ENCODE results near the gene DNAJC9.

The DNAJC9 gene

GRCh38 chr10:73207883-73208282 is 39.2 kb downstream of the DNAJC9 start:
- H3K9ac ChIP-seq (ENCODE audit: low read length): no peak overlapping the region
- no peaks in the 10 kb centered on the region for H3K4me1 ChIP-seq (ENCODE audit: low read length)
- no peak overlapping the region for H3K4me2 ChIP-seq (ENCODE audit: low read depth, low read length)
- no peaks in the 10 kb centered on the region for H3K9me2 ChIP-seq (replicated peaks; ENCODE audit: insufficient read depth, low read length)
- no peak overlapping the region for H3K27ac ChIP-seq (ENCODE audit: low read length)
- no peaks in the 10 kb centered on the region for H3K36me3 ChIP-seq (replicated peaks; ENCODE audit: insufficient read depth, low read length)
- no peaks in the 10 kb centered on the region for H3K79me2 ChIP-seq (ENCODE audit: low read length)
- no peak for DNase-seq
- H3F3A ChIP-seq (ENCODE audit: insufficient read depth, low read length): no peaks in the 10 kb centered on the region
- H2AFZ ChIP-seq (ENCODE audit: low read length): no peak overlapping the region
- H3K9me3 ChIP-seq (replicated peaks; ENCODE audit: insufficient read depth, low read length): no peaks in the 10 kb centered on the region
- H3K27me3 ChIP-seq (replicated peaks; ENCODE audit: insufficient read depth, low read length): no peaks in the 10 kb centered on the region
- TF ChIP-seq CTCF (IDR thresholded peaks at IDR 0.05; ENCODE audit: low read length) (no peak), EZH2 (optimal IDR thresholded peaks at IDR 0.05; ENCODE audit: low read depth, low read length) (no peak), EZH2phosphoT487 (IDR thresholded peaks at IDR 0.05; ENCODE audit: low read length) (no peak)
- H4K20me1 ChIP-seq (ENCODE audit: insufficient read depth, low read length): no peaks in the 10 kb centered on the region
- no peak overlapping the region for H3K4me3 ChIP-seq (ENCODE audit: low read length)

GRCh38 chr10:73206385-73206784 is 40.7 kb downstream of the DNAJC9 start:
- H3K4me1 ChIP-seq (ENCODE audit: low read length): no peaks in the 10 kb centered on the region
- no peaks in the 10 kb centered on the region for H3F3A ChIP-seq (ENCODE audit: insufficient read depth, low read length)
- H2AFZ ChIP-seq (ENCODE audit: low read length): no peak overlapping the region
- H3K27ac ChIP-seq (ENCODE audit: low read length): no peak overlapping the region
- H3K4me2 ChIP-seq (ENCODE audit: low read depth, low read length): no peak overlapping the region
- H4K20me1 ChIP-seq (ENCODE audit: insufficient read depth, low read length): no peaks in the 10 kb centered on the region
- no peaks in the 10 kb centered on the region for H3K9me2 ChIP-seq (replicated peaks; ENCODE audit: insufficient read depth, low read length)
- H3K79me2 ChIP-seq (ENCODE audit: low read length): no peaks in the 10 kb centered on the region
- no peak for DNase-seq
- TF ChIP-seq EZH2 (optimal IDR thresholded peaks at IDR 0.05; ENCODE audit: low read depth, low read length) (no peak), CTCF (IDR thresholded peaks at IDR 0.05; ENCODE audit: low read length) (no peak), EZH2phosphoT487 (IDR thresholded peaks at IDR 0.05; ENCODE audit: low read length) (no peak)
- H3K27me3 ChIP-seq (replicated peaks; ENCODE audit: insufficient read depth, low read length): no peaks in the 10 kb centered on the region
- H3K4me3 ChIP-seq (ENCODE audit: low read length): no peak overlapping the region
- no peaks in the 10 kb centered on the region for H3K36me3 ChIP-seq (replicated peaks; ENCODE audit: insufficient read depth, low read length)
- H3K9ac ChIP-seq (ENCODE audit: low read length): no peak overlapping the region
- H3K9me3 ChIP-seq (replicated peaks; ENCODE audit: insufficient read depth, low read length): no peaks in the 10 kb centered on the region

GRCh38 chr10:73205890-73206289 is 41.2 kb downstream of the DNAJC9 start:
- H3K27ac ChIP-seq (ENCODE audit: low read length): no peak overlapping the region
- no peaks in the 10 kb centered on the region for H3F3A ChIP-seq (ENCODE audit: insufficient read depth, low read length)
- no peaks in the 10 kb centered on the region for H3K4me1 ChIP-seq (ENCODE audit: low read length)
- no peaks in the 10 kb centered on the region for H3K36me3 ChIP-seq (replicated peaks; ENCODE audit: insufficient read depth, low read length)
- no peaks in the 10 kb centered on the region for H4K20me1 ChIP-seq (ENCODE audit: insufficient read depth, low read length)
- no peak overlapping the region for H3K4me2 ChIP-seq (ENCODE audit: low read depth, low read length)
- H3K9me2 ChIP-seq (replicated peaks; ENCODE audit: insufficient read depth, low read length): no peaks in the 10 kb centered on the region
- no peaks in the 10 kb centered on the region for H3K27me3 ChIP-seq (replicated peaks; ENCODE audit: insufficient read depth, low read length)
- H3K79me2 ChIP-seq (ENCODE audit: low read length): no peaks in the 10 kb centered on the region
- no peaks in the 10 kb centered on the region for H3K9me3 ChIP-seq (replicated peaks; ENCODE audit: insufficient read depth, low read length)
- TF ChIP-seq EZH2phosphoT487 (IDR thresholded peaks at IDR 0.05; ENCODE audit: low read length) (no peak), CTCF (IDR thresholded peaks at IDR 0.05; ENCODE audit: low read length) (no peak), EZH2 (optimal IDR thresholded peaks at IDR 0.05; ENCODE audit: low read depth, low read length) (no peak)
- no peak overlapping the region for H3K9ac ChIP-seq (ENCODE audit: low read length)
- H2AFZ ChIP-seq (ENCODE audit: low read length): no peak overlapping the region
- DNase-seq: no peak
- no peak overlapping the region for H3K4me3 ChIP-seq (ENCODE audit: low read length)

Data from MM.1S (cell line).